Measurements from ENCODE around the gene CARNS1.
"Not testable (repeated sequence)": the region's sequence is repeated elsewhere in the genome, so short reads cannot be mapped to it uniquely, and the experiment has no call there.

Gene CARNS1

DNA sequence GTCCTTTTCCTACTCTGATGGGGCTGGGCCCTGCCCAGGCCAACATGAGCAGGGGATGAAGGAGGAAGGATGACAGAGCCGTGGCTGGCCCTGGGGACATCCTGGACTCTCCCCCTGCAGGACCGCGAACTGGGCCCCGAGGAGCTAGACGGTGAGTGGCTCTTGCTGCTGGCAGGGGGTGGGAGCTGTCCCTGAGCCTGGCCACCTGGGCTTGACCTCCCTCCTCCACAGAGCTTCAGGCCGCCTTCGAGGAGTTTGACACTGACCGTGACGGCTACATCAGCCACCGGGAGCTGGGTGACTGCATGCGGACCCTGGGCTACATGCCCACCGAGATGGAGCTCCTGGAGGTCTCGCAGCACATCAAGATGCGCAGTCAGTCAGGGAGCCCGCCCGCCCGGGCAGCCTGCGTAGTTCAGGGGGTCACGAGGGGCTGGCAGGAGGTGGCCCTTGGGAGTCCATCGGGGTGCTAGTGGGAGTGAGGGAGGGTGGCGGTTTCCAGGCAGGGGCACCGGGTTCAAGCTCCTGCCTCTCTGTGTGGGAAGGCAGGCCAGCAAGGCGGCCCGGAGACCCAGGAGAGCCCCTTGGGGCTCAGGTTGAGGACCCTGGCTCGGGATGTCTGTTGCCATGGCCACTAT lies 40.7 kb downstream of the CARNS1 start:
- DNase-seq (ENCODE audit: extremely low spot score, insufficient read length, low read depth), result no peak
- no peak for FAIRE-seq

DNA sequence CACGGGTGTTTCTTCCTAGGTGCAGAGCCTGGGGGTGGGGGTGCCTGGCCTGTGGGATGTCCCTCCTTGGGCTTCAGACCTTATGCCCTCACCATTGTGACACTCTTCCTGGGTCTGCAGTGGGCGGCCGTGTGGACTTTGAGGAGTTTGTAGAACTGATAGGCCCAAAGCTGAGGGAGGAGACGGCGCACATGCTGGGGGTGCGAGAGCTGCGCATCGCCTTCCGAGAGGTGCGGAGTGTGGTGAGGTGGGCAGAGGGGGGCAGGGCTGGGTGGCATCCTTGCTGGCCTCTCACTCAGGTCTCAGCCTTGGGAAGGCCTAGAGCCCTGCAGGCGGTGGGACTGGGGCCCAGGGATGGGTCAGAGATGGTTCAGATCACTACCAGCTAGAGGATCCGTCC lies 42.0 kb downstream of the CARNS1 start:
- DNase-seq (ENCODE audit: extremely low spot score, insufficient read length, low read depth) (no peak), FAIRE-seq (no peak)

DNA sequence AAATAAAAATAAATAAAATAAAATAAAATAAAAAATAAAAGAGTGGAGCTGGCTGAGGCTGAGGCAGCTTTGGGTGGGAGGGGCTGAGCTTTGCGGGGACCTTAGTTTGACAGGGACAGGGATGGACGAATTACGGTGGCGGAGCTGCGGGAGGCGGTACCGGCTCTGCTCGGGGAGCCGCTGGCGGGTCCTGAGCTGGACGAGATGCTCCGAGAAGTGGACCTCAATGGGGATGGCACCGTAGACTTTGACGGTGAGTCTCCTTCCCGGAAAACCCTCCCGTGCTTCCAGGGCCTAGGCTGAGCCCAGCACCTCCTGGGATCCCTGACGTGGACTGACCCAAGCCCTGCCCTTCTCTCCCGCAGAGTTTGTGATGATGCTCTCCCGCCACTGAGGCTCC lies 42.8 kb downstream of the CARNS1 start:
- DNase-seq (ENCODE audit: extremely low spot score, insufficient read length, low read depth) (no peak), FAIRE-seq (no peak)

DNA sequence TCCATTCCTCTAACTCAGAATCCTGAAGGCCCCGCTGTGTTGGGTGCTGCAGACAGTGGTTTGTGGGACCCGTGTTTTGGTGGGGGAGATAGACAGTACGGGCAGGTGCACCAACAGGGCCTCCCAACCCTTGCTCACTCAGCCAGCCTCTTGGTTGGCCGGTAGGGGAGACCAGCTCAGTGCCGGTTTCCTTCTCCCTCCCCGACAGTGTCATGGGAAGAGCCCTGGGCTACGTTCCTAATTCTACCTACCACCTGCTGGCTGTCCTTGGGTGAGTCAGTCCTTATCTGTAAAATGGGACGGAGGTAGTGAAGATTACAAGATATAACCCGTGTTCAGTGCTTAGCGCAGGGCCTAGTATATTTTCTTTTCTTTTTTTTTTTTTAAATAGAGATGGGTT lies 47.7 kb downstream of the CARNS1 start:
- FAIRE-seq (no peak), DNase-seq (ENCODE audit: extremely low spot score, insufficient read length, low read depth) (no peak)

DNA sequence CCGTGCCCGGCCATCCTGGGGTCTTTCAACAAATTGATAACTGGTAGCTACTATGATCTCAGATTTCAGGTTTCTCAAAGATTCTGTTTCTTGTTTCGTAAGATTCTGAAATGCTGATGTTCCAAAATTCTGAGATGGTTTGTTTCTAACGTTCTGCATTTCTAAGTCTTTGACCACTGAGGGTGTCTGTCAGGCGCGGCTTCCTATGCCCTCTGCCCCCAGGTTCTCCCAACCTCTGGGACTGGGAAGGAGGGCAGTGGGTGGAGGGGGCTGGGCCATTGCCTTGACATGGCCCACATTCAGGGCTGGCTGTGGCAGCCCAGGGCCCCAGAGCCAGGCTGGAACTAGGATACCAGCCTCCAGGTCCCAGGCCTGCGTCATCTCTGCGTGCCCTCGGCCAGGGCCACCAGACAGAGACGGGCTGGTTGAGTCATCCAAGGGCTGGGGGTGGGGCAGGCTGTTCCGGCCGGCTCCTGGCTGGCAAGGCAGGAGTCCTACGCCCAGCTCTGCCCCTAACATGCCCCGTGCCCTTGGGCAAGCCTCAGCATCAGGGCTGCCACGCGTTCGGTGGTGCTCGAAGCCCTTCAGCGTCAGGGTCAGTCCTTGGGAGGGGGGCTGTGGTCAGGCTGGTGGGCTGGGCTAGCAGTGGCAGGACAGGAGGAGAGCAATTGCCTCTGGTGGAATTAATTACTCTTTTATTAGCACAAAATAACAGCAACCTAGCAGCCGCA lies 48.4 kb downstream of the CARNS1 start:
- no peak for DNase-seq (ENCODE audit: extremely low spot score, insufficient read length, low read depth)
- no peak for FAIRE-seq

DNA sequence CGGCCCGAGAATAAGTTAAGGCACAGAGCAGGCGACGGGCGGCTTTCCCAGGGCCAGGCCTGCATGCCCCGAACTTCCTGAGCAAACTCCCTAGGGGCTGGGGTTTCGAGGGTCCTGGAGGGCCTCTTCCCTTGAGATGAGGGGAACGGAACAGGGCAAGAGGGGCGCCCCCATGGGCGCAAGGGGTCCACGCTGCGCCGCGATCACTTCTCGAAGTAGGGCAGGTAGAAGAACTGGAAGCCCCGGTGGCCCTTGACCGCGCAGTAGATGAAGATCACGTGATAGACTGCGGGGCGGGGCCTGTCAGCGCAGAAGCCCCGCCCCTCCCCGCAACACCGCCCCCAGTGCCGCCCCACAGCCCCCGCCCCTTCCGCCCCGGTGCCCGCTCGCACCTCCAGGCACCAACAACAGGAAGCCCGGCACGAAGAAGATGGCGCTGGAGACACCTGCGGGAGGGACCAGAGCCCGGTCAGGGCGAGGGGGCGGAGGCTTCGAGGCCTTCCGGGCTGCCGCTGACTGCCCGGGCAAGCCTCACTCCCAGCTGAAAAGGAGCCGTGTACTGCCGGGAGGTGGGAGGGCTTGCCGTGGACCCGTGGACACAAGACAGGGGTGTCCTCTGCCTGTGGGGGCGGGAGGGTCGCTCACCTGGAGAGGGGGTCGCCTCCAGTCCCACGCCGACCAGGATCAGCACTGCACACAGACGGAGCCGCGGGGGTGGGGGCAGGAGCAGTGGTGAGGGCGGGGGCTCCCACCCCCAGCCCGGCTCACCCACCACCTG lies 49.1 kb downstream of the CARNS1 start:
- peak; percentile 89 for DNase-seq (ENCODE audit: extremely low spot score, insufficient read length, low read depth)

DNA sequence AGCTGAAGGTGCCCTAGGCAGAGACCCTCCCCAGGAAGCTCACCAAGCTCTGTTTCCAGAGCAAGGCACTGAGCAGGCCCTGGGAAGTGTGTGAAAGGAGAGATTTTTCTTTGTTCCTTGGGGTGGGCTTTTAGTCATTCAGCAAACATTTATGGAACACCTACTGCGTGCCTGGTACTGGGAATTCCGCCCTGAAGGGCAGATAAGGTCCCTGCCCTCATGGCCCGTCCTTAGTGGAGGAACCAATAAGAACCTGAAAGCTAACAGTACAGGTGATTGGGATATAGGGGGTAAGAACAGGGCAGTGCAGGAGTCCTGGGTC lies 49.7 kb downstream of the CARNS1 start:
- DNase-seq (ENCODE audit: extremely low spot score, insufficient read length, low read depth), result no peak
- FAIRE-seq, result no peak

More for the DNA sequence above, 49.1 kb downstream of the CARNS1 start:
- peak; percentile 87 for FAIRE-seq

DNA sequence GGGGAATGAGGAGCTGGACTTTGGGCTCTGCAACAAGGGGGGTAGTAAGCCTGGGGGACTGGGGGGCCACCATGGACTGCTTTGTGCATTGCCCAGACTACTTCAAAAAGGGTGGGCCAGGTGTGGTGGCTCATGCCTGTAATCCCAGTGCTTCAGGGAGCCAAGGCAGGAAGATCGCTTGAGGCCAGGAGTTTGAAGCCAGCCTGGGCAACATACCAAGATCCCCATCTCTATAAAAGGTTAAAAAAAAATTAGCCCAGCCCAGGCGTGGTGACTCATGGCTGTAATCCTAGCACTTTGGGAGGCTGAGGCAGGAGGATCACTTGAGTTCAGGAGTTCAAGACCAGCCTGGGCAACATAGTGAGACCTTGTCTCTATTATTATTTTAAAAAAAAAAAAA lies 50.1 kb downstream of the CARNS1 start:
- not testable (repeated sequence) for FAIRE-seq; DNase-seq (ENCODE audit: extremely low spot score, insufficient read length, low read depth)

DNA sequence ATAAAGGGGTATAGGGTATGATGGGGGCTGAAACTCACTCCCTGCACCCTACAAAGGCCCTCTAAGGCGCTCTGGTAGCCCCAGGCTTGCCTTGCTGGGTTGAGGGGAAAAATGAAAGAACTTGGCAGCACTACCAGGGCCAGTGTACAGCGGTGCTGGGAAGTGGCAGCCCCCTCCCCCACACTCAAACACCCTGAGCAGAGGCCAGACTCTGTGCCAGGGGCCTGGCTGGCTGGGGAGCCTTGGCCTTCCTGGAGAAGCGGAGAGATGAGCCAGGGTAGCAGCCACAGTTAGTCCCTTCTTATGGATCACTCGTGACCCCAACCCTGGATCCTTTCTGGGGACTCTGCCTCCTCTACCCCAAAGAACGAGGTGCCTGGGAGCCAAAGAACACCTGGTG lies 50.9 kb downstream of the CARNS1 start:
- FAIRE-seq (no peak), DNase-seq (ENCODE audit: extremely low spot score, insufficient read length, low read depth) (no peak)

DNA sequence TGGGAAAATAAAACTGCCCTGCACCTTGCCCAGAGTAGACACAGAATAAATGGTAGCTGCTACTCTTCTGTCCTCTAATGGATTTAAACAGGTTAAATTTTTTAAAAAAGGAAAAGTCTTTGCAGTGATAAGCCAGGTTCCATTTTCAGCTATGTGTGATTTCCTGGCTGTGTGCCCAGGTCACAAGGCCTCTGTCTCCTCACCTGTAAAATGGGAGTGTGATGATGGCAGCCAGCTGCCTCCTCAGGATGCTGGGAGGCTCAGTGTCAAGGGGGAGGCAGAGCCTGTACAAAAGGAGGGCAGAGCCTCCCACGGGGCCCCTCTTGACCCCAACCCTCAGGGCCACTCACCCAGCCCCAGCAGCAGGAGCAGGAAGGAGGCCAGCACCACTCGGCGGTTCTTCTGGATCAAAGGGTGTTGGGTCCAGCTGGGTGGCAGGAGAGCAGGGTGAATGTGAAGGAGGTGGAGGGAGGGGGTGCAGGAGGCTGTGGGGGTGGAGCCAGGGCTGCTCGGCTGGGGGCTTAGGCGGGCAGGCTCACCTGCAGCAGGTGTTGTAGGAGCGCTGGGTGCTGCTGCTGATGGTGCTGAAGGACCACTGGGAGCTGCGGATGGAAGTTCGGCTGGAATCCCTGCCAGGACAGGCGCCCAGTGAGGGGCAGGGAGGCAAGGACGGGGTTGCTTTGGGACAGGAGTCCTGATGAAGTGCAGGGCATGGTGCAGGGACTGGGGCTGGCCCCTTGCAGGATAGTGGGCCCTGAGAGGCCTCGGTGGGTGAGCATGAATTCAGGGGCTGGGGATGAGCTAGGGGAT lies 51.7 kb downstream of the CARNS1 start:
- FAIRE-seq (no peak), DNase-seq (ENCODE audit: extremely low spot score, insufficient read length, low read depth) (no peak)

DNA sequence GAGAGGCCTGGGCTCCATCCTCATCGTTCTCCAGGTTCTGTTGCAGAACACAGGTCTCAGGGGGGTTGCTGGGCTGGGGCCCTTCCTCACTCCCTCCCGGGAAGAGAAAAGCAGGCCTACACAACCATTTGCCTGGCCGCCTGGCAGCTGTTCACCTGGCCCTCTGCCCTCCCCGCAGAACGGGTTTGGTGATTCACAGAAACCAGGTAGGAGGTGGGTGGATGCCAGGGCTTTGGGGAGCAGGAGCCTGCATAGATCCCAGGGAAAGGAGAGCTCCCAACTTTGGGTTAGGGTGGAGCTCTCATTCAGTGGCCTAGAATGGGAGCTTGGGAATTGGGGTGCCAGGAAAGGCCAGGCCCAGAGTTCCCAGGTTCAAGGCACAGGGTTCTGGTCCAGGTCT lies 52.6 kb downstream of the CARNS1 start:
- no peak for FAIRE-seq

DNA sequence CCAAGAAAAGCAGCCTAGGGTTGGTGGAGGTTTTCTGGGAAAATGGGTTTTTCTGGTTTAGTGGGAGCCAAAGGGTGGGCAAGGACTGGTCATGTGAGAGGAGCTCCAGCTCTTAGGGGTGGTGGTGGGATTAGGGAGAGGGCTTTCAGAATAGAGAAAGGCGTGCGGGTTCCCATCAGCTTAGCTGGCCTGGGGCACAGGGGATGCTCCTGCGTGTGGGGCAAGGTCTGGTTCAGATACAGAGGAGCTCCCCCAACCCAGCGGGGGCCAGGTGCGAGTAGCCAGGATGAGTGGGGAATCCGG lies 52.9 kb downstream of the CARNS1 start:
- no peak for DNase-seq (ENCODE audit: extremely low spot score, insufficient read length, low read depth)
- FAIRE-seq, result no peak

More for the DNA sequence above, 52.6 kb downstream of the CARNS1 start:
- no peak for DNase-seq (ENCODE audit: extremely low spot score, insufficient read length, low read depth)

DNA sequence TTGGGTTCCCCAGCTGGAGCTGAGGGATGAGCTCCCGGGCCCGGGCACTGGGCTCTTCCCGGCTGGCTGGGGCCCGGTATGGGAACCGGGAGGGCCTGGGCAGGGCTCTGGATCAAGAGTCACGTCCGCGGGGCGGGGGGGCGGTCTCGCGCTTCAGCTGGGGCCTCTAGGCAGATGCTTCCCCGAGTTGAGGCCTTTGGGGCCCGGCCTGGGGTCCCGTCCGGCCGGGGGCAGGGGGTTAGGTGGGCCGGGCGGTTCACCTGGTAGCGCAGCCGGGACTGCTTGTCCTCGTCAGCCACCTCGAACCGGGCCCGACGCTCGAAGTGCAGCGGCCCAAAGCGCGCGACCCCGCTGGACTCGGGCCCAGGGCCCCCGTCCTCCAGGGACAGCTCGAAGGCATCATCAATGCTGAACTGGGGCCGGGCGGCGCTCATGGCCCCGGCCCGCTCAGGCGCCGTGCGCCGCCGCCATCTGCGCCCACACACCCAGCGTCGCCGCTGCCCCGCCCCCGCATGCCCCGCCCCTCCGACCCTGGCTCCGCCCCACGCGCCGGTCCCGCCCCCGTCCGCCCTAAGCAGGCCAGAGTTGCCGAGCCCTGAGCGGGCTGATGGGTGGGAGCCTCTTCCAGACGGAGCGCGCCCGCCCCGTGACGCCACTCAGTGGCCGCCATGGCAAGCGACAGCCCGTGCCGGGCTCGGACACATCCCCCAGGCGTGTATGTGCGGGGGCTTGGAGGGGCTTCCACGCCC lies 53.5 kb downstream of the CARNS1 start, which contains the start of gene TMEM134:
TMEM134 (minus strand) TSS at position 493 of the 749 bp plus-strand sequence; CDS start at position 434, 59 bp downstream.
- peak; percentile 69 for FAIRE-seq
- peak; percentile 87 for DNase-seq (ENCODE audit: extremely low spot score, insufficient read length, low read depth)

DNA sequence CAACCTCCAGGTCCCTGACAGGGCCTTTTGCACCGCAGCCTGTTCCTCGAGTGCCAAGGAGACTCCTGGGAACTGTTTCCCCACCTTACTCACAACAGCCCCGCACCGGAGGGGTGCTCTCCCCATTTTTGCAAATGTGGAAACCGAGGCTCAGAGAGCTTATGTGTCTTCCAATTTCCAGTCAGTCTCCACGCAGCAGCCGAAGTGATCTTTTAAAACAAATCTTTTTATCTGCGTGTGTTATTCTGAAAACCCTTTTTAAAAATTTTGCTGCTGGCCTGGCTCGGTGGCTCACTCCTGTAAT lies 54.0 kb downstream of the CARNS1 start:
- FAIRE-seq (no peak), DNase-seq (ENCODE audit: extremely low spot score, insufficient read length, low read depth) (no peak)

DNA sequence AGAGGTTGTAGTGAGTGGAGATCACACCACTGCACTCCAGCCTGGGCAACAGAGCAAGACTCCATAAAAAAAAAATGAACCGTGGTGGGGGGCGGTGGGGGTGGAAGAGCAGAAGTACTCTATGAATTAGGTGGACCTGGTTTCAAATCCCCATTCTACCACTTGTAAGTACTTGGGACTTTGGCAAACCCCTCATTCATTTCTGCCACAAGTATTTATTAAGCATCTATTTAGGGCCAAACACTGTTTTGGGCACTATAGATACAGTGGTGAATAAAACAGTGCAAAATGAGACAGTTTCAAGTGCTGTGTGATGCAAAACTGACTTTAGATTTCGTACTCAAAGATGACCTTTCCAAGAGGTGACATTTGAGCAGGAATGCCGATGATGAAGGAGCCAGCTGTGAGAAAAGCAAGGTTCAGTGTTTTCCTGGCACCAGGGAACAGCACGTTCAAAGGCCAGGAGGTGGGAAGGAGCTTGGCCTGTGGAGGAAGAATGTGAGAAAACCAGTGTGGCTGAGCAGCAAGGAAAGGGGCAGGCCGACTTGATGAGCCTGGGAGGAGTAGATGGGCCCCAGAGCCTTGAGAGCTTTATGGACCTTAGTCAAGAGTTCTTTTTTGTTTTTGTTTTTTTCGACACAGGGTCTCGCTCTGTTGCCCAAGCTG lies 55.0 kb downstream of the CARNS1 start:
- DNase-seq (ENCODE audit: extremely low spot score, insufficient read length, low read depth) (no peak), FAIRE-seq (no peak)

DNA sequence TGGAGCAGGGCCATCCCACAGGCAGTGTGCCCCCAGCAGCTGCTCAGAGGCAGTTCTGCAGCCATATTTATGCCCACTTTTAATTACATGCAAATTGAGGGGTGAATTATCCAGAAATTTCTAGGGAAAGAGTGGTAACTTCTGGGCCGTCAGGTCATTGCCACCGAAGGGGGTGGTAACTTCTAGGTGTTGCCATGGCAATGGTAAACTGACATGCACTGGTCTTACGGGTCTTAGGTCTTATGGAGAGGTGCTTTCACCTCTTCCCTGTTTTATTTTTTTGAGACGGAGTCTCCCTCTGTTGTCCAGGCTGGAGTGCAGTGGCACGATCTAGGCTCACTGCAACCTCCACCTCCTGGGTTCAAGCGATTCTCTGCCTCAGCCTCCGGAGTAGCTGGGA lies 57.4 kb downstream of the CARNS1 start:
- FAIRE-seq (no peak), DNase-seq (ENCODE audit: extremely low spot score, insufficient read length, low read depth) (no peak)
